Cardiac fibroblast (primary cell): ENCODE results near the gene SCNN1G.

Source experiments
- DNase-seq, 2 donors: peaks; one replicate each; pipeline versions ENCODE4 v3.0.0 to v3.0.0-alpha.2; 2010; ENCODE audit warnings: low read depth in 2 of 2
- H3K4me3 ChIP-seq, 2 donors: replicated peaks in 1 of 2; 1 replicate in 1 of 2; 2 replicates in 1 of 2; pipeline ENCODE4 v1.5.1; 2011; ENCODE audit warnings: low read depth in 2 of 2, low read length in 2 of 2, mild to moderate bottlenecking in 2 of 2, moderate library complexity in 1 of 2
- TF ChIP-seq, protein P1 (sequence below): IDR thresholded peaks from one replicate; pipeline ENCODE4 v1.5.1; 2011; ENCODE audit warnings: low read depth, mild to moderate bottlenecking, low read length, inconsistent platforms

The SCNN1G gene

DNA sequence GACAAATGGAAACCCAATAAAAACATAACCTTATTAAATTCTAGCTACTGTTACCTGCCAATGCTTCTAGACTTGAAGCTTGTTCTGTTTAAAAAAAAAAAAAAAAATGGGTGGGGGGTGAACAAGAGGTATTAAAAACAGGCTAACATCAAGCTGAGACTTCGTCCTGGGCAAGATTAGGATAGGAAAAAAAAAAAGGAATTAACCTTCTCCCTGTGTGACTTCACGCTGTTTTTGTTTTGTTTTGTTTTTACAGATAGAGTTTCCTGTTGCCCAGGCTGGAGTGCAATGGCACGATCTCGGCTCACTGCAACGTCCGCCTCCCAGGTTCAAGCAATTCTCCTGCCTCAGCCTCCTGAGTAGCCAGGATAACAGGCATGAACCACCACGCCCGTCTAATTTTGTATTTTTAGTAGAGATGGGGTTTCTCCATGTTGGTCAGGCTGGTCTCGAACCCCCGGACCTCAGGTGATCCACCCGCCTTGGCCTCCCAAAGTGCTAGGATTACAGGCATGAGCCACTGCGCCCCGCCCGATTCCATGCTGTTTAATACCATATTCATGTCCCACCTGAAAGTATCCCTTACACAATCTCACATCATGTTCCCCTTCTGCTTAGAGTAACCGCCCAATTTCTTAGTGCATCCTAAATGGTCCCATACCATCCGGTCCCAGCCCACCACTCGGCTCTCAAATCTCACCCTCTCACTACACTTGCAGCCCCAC lies 35.5 kb upstream of the SCNN1G start:
- H3K4me3 ChIP-seq, result no peak overlapping the region
- TF ChIP-seq, protein P1, sequence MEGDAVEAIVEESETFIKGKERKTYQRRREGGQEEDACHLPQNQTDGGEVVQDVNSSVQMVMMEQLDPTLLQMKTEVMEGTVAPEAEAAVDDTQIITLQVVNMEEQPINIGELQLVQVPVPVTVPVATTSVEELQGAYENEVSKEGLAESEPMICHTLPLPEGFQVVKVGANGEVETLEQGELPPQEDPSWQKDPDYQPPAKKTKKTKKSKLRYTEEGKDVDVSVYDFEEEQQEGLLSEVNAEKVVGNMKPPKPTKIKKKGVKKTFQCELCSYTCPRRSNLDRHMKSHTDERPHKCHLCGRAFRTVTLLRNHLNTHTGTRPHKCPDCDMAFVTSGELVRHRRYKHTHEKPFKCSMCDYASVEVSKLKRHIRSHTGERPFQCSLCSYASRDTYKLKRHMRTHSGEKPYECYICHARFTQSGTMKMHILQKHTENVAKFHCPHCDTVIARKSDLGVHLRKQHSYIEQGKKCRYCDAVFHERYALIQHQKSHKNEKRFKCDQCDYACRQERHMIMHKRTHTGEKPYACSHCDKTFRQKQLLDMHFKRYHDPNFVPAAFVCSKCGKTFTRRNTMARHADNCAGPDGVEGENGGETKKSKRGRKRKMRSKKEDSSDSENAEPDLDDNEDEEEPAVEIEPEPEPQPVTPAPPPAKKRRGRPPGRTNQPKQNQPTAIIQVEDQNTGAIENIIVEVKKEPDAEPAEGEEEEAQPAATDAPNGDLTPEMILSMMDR, result no peak
- DNase-seq, result no peak

DNA sequence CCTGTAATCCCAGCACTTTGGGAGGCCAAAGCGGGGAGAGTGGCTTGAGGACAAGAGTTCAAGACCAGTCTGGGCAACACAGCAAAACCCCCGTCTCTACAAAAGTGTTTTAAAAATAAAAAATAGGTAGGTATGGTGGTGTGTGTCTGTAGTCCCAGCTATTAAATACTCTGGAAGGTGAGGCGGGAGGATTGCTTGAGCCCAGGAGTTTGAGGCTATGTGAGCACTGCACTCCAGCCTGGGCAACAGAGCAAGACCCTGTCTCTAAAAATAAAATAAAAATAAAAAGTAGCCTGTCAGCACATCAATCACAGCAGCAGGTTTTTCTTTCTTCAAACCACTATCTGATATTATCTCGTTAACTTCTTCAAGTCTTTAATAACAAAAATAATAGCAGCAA lies 34.9 kb upstream of the SCNN1G start:
- TF ChIP-seq, protein P1, result no peak
- no peak overlapping the region for H3K4me3 ChIP-seq
- no peak for DNase-seq

DNA sequence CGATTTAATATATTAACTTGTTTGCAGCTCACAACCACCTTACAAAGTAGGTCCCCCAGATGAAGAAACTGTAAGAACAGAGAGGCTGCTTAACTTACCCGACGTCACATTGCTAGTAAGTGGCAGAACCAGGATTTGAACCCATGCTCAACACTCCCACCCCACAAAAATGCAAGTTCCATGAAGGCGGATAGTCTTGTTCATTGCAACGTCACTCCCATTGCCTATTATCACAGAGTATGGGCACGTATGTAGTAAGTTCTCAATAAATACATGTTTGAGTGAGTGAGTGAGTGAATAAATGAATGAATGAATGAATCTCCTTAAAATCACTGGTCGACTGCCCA lies 34.4 kb upstream of the SCNN1G start:
- peak in 1 of 2 donors; percentile 19 for DNase-seq
- TF ChIP-seq, protein P1, result no peak
- peak overlapping the region; percentile 60 to 80 for H3K4me3 ChIP-seq

DNA sequence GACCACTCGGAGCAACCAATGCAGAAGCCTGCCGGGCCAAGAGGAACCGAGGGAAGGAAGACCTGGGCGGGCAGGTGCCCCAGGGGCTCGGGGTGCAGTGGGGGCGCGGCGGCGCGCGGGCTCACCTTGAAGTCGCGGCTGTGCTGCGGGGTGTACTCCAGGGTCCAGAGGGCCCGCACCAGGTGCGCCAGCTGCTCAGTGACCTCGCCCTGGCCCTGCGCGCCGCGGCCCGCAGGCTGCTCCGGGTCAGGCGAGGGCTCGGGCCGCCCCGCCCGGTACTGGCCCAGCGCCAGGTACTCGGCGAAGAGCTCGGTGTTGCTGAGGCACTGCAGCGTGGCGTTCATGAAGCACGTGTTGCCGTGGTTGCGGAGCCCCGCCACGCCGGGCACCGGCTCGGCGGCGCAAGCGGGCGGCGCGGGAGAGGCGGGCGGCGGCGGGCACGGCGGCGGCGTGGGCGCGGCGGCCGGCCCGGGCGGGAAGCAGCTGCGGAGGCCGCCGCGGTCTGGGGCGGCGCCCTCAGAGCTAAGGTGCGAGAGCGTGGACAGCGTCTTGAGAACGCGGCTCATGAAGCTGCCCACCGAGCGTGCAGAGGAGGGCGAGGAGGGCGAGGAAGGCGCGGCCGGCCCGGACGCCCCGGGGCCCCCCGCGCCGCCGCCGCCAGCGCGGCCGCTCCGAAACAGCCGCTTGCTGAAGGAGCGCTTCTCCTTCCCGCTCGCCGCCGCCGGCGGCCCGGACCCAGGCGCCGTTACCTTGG lies 33.9 kb upstream of the SCNN1G start:
- TF ChIP-seq, protein P1, result no peak
- H3K4me3 ChIP-seq, result peak overlapping the region; percentile 60 to 80
- peak; percentile 51 to 65 for DNase-seq

DNA sequence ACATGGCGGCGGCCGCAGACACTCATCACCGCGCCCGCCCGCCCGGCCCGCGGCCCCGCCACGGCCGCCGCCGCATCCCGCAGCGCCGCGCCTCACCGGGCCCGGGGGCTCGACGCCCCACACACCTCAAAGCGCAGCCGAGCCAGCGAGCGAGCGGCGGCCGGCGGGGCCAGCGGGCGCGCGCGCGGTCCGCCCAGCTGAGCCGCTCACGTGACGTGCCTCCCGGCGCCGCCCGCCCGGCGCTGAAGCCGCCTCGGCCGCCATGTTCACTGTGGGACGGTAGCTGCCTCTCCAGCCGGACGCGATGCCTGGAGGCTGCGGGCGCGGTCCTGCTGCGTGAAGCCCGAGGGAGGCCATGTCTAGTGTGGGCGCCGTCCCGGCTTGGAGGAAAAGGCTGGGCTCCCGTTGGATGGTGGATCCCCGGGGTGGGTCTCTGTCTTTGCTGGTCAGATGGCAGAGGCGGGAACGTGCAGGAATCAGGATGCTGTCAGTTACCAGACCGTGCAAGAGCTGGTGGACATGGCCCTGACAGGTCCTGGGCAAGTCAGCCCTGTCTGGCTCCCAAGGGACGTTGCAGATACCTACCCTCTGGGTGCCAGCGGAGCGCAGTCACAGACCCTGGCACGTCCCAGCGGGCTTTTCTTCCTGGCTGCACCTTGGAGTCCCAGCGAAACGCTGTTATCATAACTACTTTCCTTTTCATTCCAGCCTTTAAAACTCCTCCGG lies 33.1 kb upstream of the SCNN1G start, which contains the start of gene USP31:
TSS of gene USP31 (minus strand) at position 186 of the 726 bp plus-strand sequence. CDS start at position 4, 182 bp downstream.
- H3K4me3 ChIP-seq, result peak within 1 kb of the TSS; percentile 65 to 80
- TF ChIP-seq, protein P1, result no peak
- DNase-seq, result peak; percentile 95 to 97

DNA sequence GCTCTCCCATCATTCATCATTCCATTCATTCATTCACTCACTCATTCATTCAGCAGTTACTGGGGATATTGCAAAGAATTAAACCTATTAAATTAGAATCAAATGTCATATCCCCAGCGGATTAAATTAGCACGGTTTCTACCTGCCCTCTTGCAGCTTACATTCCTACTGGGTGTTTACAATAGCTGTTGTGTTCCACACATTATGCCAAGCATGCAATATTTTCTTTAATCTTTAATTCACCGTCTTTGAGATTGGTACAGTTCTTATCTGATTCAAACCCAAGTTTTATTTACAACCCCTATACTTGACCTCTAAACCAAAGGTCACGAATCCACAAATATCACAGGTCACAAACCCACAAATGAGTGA lies 32.6 kb upstream of the SCNN1G start:
- TF ChIP-seq, protein P1, result no peak
- peak overlapping the region; percentile 65 to 72 for H3K4me3 ChIP-seq
- DNase-seq, result no peak
